Breast epithelium (tissue), 4 donors: ENCODE results near the gene FAM234A. TPM values are rescaled to one million over a fixed set of nuclear protein-coding genes. Genes with fewer than 3 reads are reported as not detected.

Experiments used
- DNase-seq, 2 donors: peaks; one replicate each; pipeline ENCODE4 v3.0.0-alpha.2; 2019; ENCODE audit warnings: low spot score in 2 of 2
- H3K27ac ChIP-seq, 2 donors: fragments of 200-600 bp; sonication (generic) in 1 of 2; one replicate each; pipeline ENCODE4 v1.5.1; 2016 to 2019; ENCODE audit warnings: mild to moderate bottlenecking in 1 of 2
- H3K27me3 ChIP-seq, 2 donors: fragments of 200-600 bp; sonication (generic) in 1 of 2; one replicate each; pipeline versions ENCODE4 v1.5.1 to v1.6.0; 2017 to 2019; ENCODE audit warnings: control low read depth in 1 of 2, mild to moderate bottlenecking in 1 of 2
- H3K36me3 ChIP-seq: fragments of 200-600 bp; one replicate; pipeline ENCODE4 v1.5.1; 2019
- H3K4me1 ChIP-seq, 2 donors: fragments of 200-600 bp; sonication (generic); one replicate each; pipeline ENCODE4 v1.5.1; 2016 to 2019; ENCODE audit warnings: control low read depth in 1 of 2
- H3K4me3 ChIP-seq, 3 donors: fragments of 200-600 bp; sonication (generic); 1 replicate in 2 of 3; 2 replicates in 1 of 3; pipeline ENCODE4 v1.5.1; 2016 to 2019; ENCODE audit warnings: mild to moderate bottlenecking in 3 of 3, moderate library complexity in 2 of 3
- H3K9me3 ChIP-seq, 2 donors: fragments of 200-600 bp; sonication (generic) in 1 of 2; one replicate each; pipeline ENCODE4 v1.5.1; 2016 to 2019; ENCODE audit warnings: control low read depth in 1 of 2
- CTCF ChIP-seq, 3 donors: fragments of 450-650 bp; IDR thresholded peaks; one replicate each; pipeline ENCODE4 v1.5.1; 2016 to 2017; ENCODE audit warnings: antibody characterized with exemption in 3 of 3, mild to moderate bottlenecking in 3 of 3, moderate library complexity in 3 of 3
- POLR2A ChIP-seq: fragments of 450-650 bp; IDR thresholded peaks from one replicate; pipeline ENCODE4 v1.6.1; 2016; ENCODE audit warnings: antibody characterized with exemption, mild to moderate bottlenecking, moderate library complexity
- POLR2AphosphoS5 ChIP-seq, 3 donors: sonication (generic); formaldehyde crosslinking; IDR thresholded peaks; one replicate each; pipeline ENCODE4 v1.6.1; 2017; ENCODE audit warnings: antibody characterized with exemption in 3 of 3
- intact Hi-C: fragments of 100-400 bp; cut with DNase I; formaldehyde crosslinking; loops from one replicate; pipeline ENCODE4 v1.15.1; 2023; ENCODE audit warnings: low total_unique reads
- total RNA-seq, 3 donors: library from RNA; depleted of rRNA; stranded (reverse); fragments of >200 nt; gene quantifications; one replicate each; pipeline ENCODE4 v1.1.0, GENCODE V29; 2016

The FAM234A gene
- total RNA-seq, 3 donors from 2014 or later: 40.6 to 69.3 (median 44.1) TPM

GRCh38 chr16:306911-307370 lies 72.3 kb downstream of the FAM234A start:
- H3K4me1 ChIP-seq: no peaks in the 10 kb centered on the region
- intact Hi-C loops: no loop called here
- H3K9me3 ChIP-seq: no peaks in the 10 kb centered on the region
- H3K36me3 ChIP-seq: no peaks in the 10 kb centered on the region
- H3K27me3 ChIP-seq: no peaks in the 10 kb centered on the region
- DNase-seq: no peak
- TF ChIP-seq POLR2A: no peak
- no peak for TF ChIP-seq POLR2AphosphoS5 (IDR thresholded peaks at IDR 0.05)
- TF ChIP-seq CTCF (IDR thresholded peaks at IDR 0.05): no peak
- H3K4me3 ChIP-seq: no peak overlapping the region
- no peak overlapping the region for H3K27ac ChIP-seq

GRCh38 chr16:307691-308312 lies 73.2 kb downstream of the FAM234A start:
- no peaks in the 10 kb centered on the region for H3K36me3 ChIP-seq
- no peaks in the 10 kb centered on the region for H3K9me3 ChIP-seq
- intact Hi-C loops: no loop called here
- H3K27me3 ChIP-seq: no peaks in the 10 kb centered on the region
- TF ChIP-seq CTCF (IDR thresholded peaks at IDR 0.05) (no peak), POLR2A (no peak), POLR2AphosphoS5 (IDR thresholded peaks at IDR 0.05) (no peak)
- no peak for DNase-seq
- no peak overlapping the region for H3K4me3 ChIP-seq
- no peaks in the 10 kb centered on the region for H3K4me1 ChIP-seq
- H3K27ac ChIP-seq: no peak overlapping the region

- H3K36me3 ChIP-seq: no peaks in the 10 kb centered on the region
- intact Hi-C loops: no loop called here
Observed at GRCh38 chr16:309476-309875, 74.9 kb downstream of the FAM234A start.

GRCh38 chr16:311725-312124 lies 77.1 kb downstream of the FAM234A start:
- Histone ChIP-seq H3K9me3 (no peaks in the 10 kb centered on the region), H3K36me3 (no peaks in the 10 kb centered on the region), H3K4me1 (no peaks in the 10 kb centered on the region), H3K4me3 (no peak overlapping the region), H3K27ac (no peak overlapping the region), H3K27me3 (no peaks in the 10 kb centered on the region)
- intact Hi-C loops: no loop called here
- no peak for DNase-seq
- TF ChIP-seq CTCF (IDR thresholded peaks at IDR 0.05) (no peak), POLR2A (no peak), POLR2AphosphoS5 (IDR thresholded peaks at IDR 0.05) (no peak)

More at GRCh38 chr16:309476-309875, 74.9 kb downstream of the FAM234A start:
- no peak overlapping the region for H3K27ac ChIP-seq
- H3K9me3 ChIP-seq: no peaks in the 10 kb centered on the region
- H3K4me3 ChIP-seq: no peak overlapping the region
- no peak for DNase-seq
- no peak for TF ChIP-seq POLR2A
- TF ChIP-seq CTCF (IDR thresholded peaks at IDR 0.05): no peak
- no peak for TF ChIP-seq POLR2AphosphoS5 (IDR thresholded peaks at IDR 0.05)
- H3K4me1 ChIP-seq: no peaks in the 10 kb centered on the region
- no peaks in the 10 kb centered on the region for H3K27me3 ChIP-seq

GRCh38 chr16:314351-314750 lies 79.7 kb downstream of the FAM234A start:
- no peak for DNase-seq
- Histone ChIP-seq H3K9me3 (no peaks in the 10 kb centered on the region), H3K4me3 (no peak overlapping the region), H3K4me1 (no peaks in the 10 kb centered on the region), H3K27me3 (no peaks in the 10 kb centered on the region), H3K36me3 (no peaks in the 10 kb centered on the region), H3K27ac (no peak overlapping the region)
- TF ChIP-seq CTCF (IDR thresholded peaks at IDR 0.05) (no peak), POLR2AphosphoS5 (IDR thresholded peaks at IDR 0.05) (no peak), POLR2A (no peak)
- intact Hi-C loops: no loop called here
